Heart left ventricle (tissue), 16 donors: ENCODE data around the gene MSMP. TPM values are rescaled to one million over a fixed set of nuclear protein-coding genes. Genes with fewer than 3 reads are reported as not detected.

Source experiments
- ATAC-seq, 4 donors: fragments of 200-7000 bp; cut with Tn5 transposase; one replicate each; pipeline ENCODE4 v1.9.1; 2020 to 2022; ENCODE audit warnings: moderate library complexity in 4 of 4, mild to moderate bottlenecking in 3 of 4, moderate number of reproducible peaks in 1 of 4
- DNase-seq, 5 donors: peaks; one replicate each; pipeline ENCODE4 v3.0.0-alpha.2; 2020
- H3K27ac ChIP-seq, 12 donors: fragments of 200-600 bp; sonication (generic) in 4 of 12; one replicate each; pipeline versions ENCODE4 v1.5.0 to v1.8.0; 2016 to 2022; ENCODE audit warnings: mild to moderate bottlenecking in 2 of 12
- H3K27me3 ChIP-seq, 9 donors: fragments of 200-600 bp; sonication (generic) in 2 of 9; one replicate each; pipeline versions ENCODE4 v1.5.1 to v1.8.0; 2016 to 2022; ENCODE audit warnings: mild to moderate bottlenecking in 3 of 9
- H3K36me3 ChIP-seq, 9 donors: fragments of 200-600 bp; sonication (generic) in 2 of 9; one replicate each; pipeline versions ENCODE4 v1.5.0 to v1.8.0; 2018 to 2022; ENCODE audit warnings: mild to moderate bottlenecking in 2 of 9
- H3K4me1 ChIP-seq, 12 donors: fragments of 200-600 bp; sonication (generic) in 4 of 12; one replicate each; pipeline versions ENCODE4 v1.5.0 to v1.8.0; 2016 to 2022; ENCODE audit warnings: mild to moderate bottlenecking in 3 of 12
- H3K4me3 ChIP-seq, 12 donors: fragments of 200-600 bp; sonication (generic) in 4 of 12; one replicate each; pipeline versions ENCODE4 v1.5.0 to v1.8.0; 2017 to 2022; ENCODE audit warnings: mild to moderate bottlenecking in 9 of 12, moderate library complexity in 4 of 12
- H3K9me3 ChIP-seq, 12 donors: fragments of 200-600 bp; sonication (generic) in 4 of 12; one replicate each; pipeline versions ENCODE4 v1.5.0 to v1.8.0; 2016 to 2022; ENCODE audit warnings: mild to moderate bottlenecking in 1 of 12
- CTCF ChIP-seq, 12 donors: fragments of 200-600 bp; sonication (generic) in 4 of 12; IDR thresholded peaks; one replicate each; pipeline versions ENCODE4 v1.5.0 to v1.8.0; 2018 to 2022; ENCODE audit warnings: antibody characterized with exemption in 12 of 12, mild to moderate bottlenecking in 5 of 12
- POLR2A ChIP-seq, 2 donors: fragments of 450-650 bp; IDR thresholded peaks; one replicate each; pipeline ENCODE4 v1.6.1; 2017; ENCODE audit warnings: antibody characterized with exemption in 2 of 2, mild to moderate bottlenecking in 2 of 2, moderate library complexity in 2 of 2
- WGBS, 4 donors: extraction: QIAGEN DNeasy Blood & Tissue Kit in 2 of 4; methylation state at CpG; one replicate each; pipeline versions ENCODE4 v1.1.5 to v1.1.7; 2013 to 2018; 5-methylcytosine and 5-hydroxymethylcytosine counted together
- intact Hi-C, 10 donors: fragments of 100-400 bp; cut with DNase I; formaldehyde crosslinking; loops; one replicate each; pipeline versions ENCODE4 v1.11.1 to v1.14.2; 2022
- polyA plus RNA-seq, 2 donors: library from polyadenylated mRNA; stranded (reverse); fragments of 200-250 nt; gene quantifications; one replicate each; pipeline ENCODE4 v1.2.3, GENCODE V29; 2013
- total RNA-seq, 9 donors: library from RNA; depleted of rRNA in 2 of 9; stranded (reverse); fragments of >200 nt in 2 of 9; fragmentation: NEBNext Ultra II Directional in 3 of 9; extraction: Animal tissue kit (Norgen Biotek cat#: 25700) in 3 of 9; gene quantifications; one replicate each; pipeline versions ENCODE4 v1.1.0 to v1.2.4, GENCODE V29; 2016 to 2023
- donor health status: ischemic (EF 13 %, LVEDD 7.1; RV severe dilation, severe dysfunction).
- donor health status: healthy with polysubstance abuse.
- donor health status: DM: no; HTN: yes; CAD: no.
- donor health status: DM: no; HTN: no; CAD: no.
- donor health status: ischemic (EF 25% LVEDD 6.9; RV normal size, moderate dysfunction).
- donor health status: ischemic (EF 25% LVEDD 5.7; RV mildly dilated, moderate dysfunction).
- donor health status: healthy.
- donor health status: DM: yes; HTN: yes; CAD: no.
- donor health status: ischemic (EF 35%, LVEDD 5.7; RV mildly dilated, moderate dysfunction).
- donor health status: nonischemic (EF 11% LVEDD 7.7; RV severe dilation, severe dysfunction).
- donor health status: DM: yes; HTN: yes; CAD: no.
- donor health status: PGD.
- donor health status: ischemic (EF 29% LVEDD 5.4; RV normal size, mild dysfunction).
- donor health status: nonischemic (EF 23%, LVEDD 6.1; RV moderate dilation, normal function).

The MSMP gene
- total and polyA plus RNA-seq, 11 donors: 0.26 TPM; not detected in 10

DNA sequence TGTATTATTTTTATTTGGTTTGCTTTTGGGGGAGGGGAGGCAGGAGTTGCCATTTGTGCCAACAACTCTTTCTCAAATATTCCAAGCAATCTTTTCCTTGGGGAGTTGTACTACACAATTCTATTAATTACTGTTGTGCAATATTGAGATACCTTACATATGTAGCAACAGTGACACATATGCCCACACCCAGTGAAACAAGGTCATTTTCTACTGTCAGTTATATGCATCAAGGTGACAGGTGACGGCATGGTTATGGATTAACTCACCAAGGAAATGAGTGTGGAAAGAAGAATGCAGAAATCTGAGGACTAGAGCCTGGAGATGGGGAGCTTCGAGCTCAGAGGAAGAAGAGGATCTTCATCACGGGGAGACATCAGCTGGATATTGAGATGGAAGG, 17.9 kb upstream of the MSMP start:
- no peak for TF ChIP-seq POLR2A (IDR thresholded peaks at IDR 0.05)
- TF ChIP-seq CTCF (IDR thresholded peaks at IDR 0.05): no peak
- Histone ChIP-seq H3K9me3 (no peaks in the 10 kb centered on the region), H3K27ac (peak overlapping the region in 2 of 12 donors; percentile 60 to 73), H3K36me3 (no peaks in the 10 kb centered on the region), H3K27me3 (no peaks in the 10 kb centered on the region), H3K4me3 (no peak overlapping the region), H3K4me1 (peaks cover 5 to 29% (median 22%) of the 10 kb centered on the region in 12 donors)
- DNase-seq (no peak), ATAC-seq (peak in 1 of 4 donors; percentile 7)
- intact Hi-C loops: no loop called here
- 89 to 92% (median 90%) methylated on average over 3 of the region's 3 CpGs for WGBS, 4 donors

DNA sequence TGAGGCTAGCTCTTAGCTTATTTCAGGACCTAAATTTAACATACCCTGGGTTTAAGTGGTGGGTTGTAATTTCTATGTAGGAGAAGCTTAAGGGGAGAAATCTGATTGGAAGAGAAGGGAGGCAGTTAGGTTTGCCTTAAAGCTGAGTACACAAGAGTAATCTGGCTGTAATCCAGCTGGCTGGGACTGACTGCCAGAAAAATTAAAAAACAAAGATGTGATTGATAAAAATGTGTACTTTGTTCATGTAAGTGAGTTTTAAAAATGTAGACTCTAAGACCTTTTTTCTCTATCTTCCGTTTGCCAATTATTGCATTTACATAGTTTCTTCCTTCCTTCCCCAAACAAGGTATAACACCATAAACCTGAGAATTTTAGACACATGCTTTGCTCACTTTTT, 17.5 kb upstream of the MSMP start:
- Histone ChIP-seq H3K9me3 (no peaks in the 10 kb centered on the region), H3K27ac (peak overlapping the region; percentile 0 to 73 (median 52)), H3K4me1 (peaks cover 5 to 29% (median 22%) of the 10 kb centered on the region in 12 donors), H3K27me3 (no peaks in the 10 kb centered on the region), H3K36me3 (no peaks in the 10 kb centered on the region), H3K4me3 (no peak overlapping the region)
- TF ChIP-seq POLR2A (IDR thresholded peaks at IDR 0.05): no peak
- no peak for TF ChIP-seq CTCF (IDR thresholded peaks at IDR 0.05)
- intact Hi-C loops: no loop called here
- 41 to 65% (median 44%) methylated on average over 1 of the region's 1 CpG for WGBS, 4 donors
- DNase-seq: no peak
- ATAC-seq: no peak

- Histone ChIP-seq H3K4me1 (peaks cover 5 to 29% (median 22%) of the 10 kb centered on the region in 12 donors), H3K27me3 (no peaks in the 10 kb centered on the region), H3K4me3 (peak overlapping the region in 1 of 12 donors; percentile 21), H3K27ac (peak overlapping the region; percentile 6 to 73 (median 52)), H3K36me3 (no peaks in the 10 kb centered on the region), H3K9me3 (no peaks in the 10 kb centered on the region)
- TF ChIP-seq POLR2A (IDR thresholded peaks at IDR 0.05) (no peak), CTCF (IDR thresholded peaks at IDR 0.05) (no peak)
- intact Hi-C loops: no loop called here
- ATAC-seq (peak; percentile 88 to 92 (median 90)), DNase-seq (peak in 4 of 5 donors; percentile 36 to 65 (median 54))
- 2 to 21% (median 5%) methylated on average over 4 of the region's 4 CpGs for WGBS, 4 donors
Measured at GRCh38 chr9:35771075-35771433, 17.0 kb upstream of the MSMP start.

GRCh38 chr9:35769763-35770162, 15.7 kb upstream of the MSMP start:
- no peak overlapping the region for H3K4me3 ChIP-seq
- no peaks in the 10 kb centered on the region for H3K36me3 ChIP-seq
- WGBS, 4 donors: 96 to 99% (median 97%) methylated on average over 1 of the region's 1 CpG
- DNase-seq (no peak), ATAC-seq (no peak)
- H3K27ac ChIP-seq: no peak overlapping the region
- intact Hi-C loops: no loop called here
- no peaks in the 10 kb centered on the region for H3K9me3 ChIP-seq
- TF ChIP-seq POLR2A (IDR thresholded peaks at IDR 0.05): no peak
- no peak for TF ChIP-seq CTCF (IDR thresholded peaks at IDR 0.05)
- peaks cover 5 to 24% (median 17%) of the 10 kb centered on the region in 12 donors for H3K4me1 ChIP-seq
- H3K27me3 ChIP-seq: no peaks in the 10 kb centered on the region
